Neural progenitor cell (in vitro differentiated cells): ENCODE measurements around the gene COPRS. TPM values are rescaled to one million over a fixed set of nuclear protein-coding genes. Genes with fewer than 3 reads are reported as not detected.

Source experiments
- DNase-seq: peaks from one replicate; pipeline ENCODE4 v3.0.0-alpha.2; 2016; ENCODE audit warnings: low spot score
- H2AFZ ChIP-seq: fragments of 200-600 bp; sonication (generic); replicated peaks from 2 replicates; pipeline ENCODE4 v1.6.1; 2016; ENCODE audit warnings: antibody characterized with exemption
- H3F3A ChIP-seq: fragments of 200-600 bp; sonication (generic); 2 replicates; pipeline ENCODE4 v1.6.1; 2016; ENCODE audit warnings: antibody characterized with exemption, low read depth
- H3K27ac ChIP-seq: fragments of 200-600 bp; sonication (generic); 2 replicates; pipeline ENCODE4 v1.5.1; 2016; ENCODE audit warnings: mild to moderate bottlenecking
- H3K27me3 ChIP-seq: fragments of 200-600 bp; sonication (generic); 2 replicates; pipeline ENCODE4 v1.6.1; 2016; ENCODE audit warnings: mild to moderate bottlenecking, moderate library complexity
- H3K36me3 ChIP-seq: fragments of 200-600 bp; sonication (generic); 2 replicates; pipeline ENCODE4 v1.5.1; 2016
- H3K4me1 ChIP-seq: fragments of 200-600 bp; sonication (generic); 2 replicates; pipeline ENCODE4 v1.6.1; 2016; ENCODE audit warnings: mixed run types
- H3K4me2 ChIP-seq: fragments of 200-600 bp; sonication (generic); 2 replicates; pipeline ENCODE4 v1.6.1; 2016
- H3K4me3 ChIP-seq: fragments of 200-600 bp; sonication (generic); 2 replicates; pipeline ENCODE4 v1.5.1; 2016
- H3K79me2 ChIP-seq: fragments of 200-600 bp; sonication (generic); 2 replicates; pipeline ENCODE4 v1.6.1; 2016; ENCODE audit warnings: low read depth
- H3K9ac ChIP-seq: fragments of 200-600 bp; sonication (generic); 2 replicates; pipeline ENCODE4 v1.6.1; 2016
- H3K9me3 ChIP-seq: fragments of 200-600 bp; sonication (generic); 2 replicates; pipeline ENCODE4 v1.5.1; 2016; ENCODE audit warnings: low read depth
- H4K20me1 ChIP-seq: fragments of 200-600 bp; sonication (generic); 2 replicates; pipeline ENCODE4 v1.6.1; 2016; ENCODE audit warnings: low read depth
- H3K27ac Mint-ChIP-seq: 3 replicates; pipeline ENCODE4 v1.8.0; 2021; ENCODE audit warnings: mixed read lengths
- H3K27me3 Mint-ChIP-seq: 2 replicates; pipeline ENCODE4 v1.8.0; 2022; ENCODE audit warnings: low read depth, mild to moderate bottlenecking, inconsistent platforms, moderate library complexity, mixed read lengths; ENCODE audit not compliant: insufficient read depth
- H3K36me3 Mint-ChIP-seq: 3 replicates; pipeline ENCODE4 v1.8.0; 2021; ENCODE audit warnings: mixed read lengths
- H3K4me1 Mint-ChIP-seq: 3 replicates; pipeline ENCODE4 v1.8.0; 2021; ENCODE audit warnings: mixed read lengths
- H3K4me3 Mint-ChIP-seq: 3 replicates; pipeline ENCODE4 v1.8.0; 2021; ENCODE audit warnings: mild to moderate bottlenecking, moderate library complexity, mixed read lengths
- H3K9me3 Mint-ChIP-seq: 3 replicates; pipeline ENCODE4 v1.8.0; 2020; ENCODE audit warnings: mixed read lengths
- EZH2 ChIP-seq: fragments of 200-600 bp; sonication (generic); IDR thresholded peaks from 2 replicates; pipeline ENCODE4 v1.6.1; 2017; ENCODE audit warnings: antibody characterized with exemption, mild to moderate bottlenecking, moderate library complexity
- EZH2phosphoT487 ChIP-seq: fragments of 200-600 bp; sonication (generic); IDR thresholded peaks from 2 replicates; pipeline ENCODE4 v1.6.1; 2017; ENCODE audit warnings: antibody characterized with exemption
- total RNA-seq: library from RNA; depleted of rRNA; stranded (reverse); fragments of >200 nt; gene quantifications from 2 replicates; pipeline ENCODE4 v1.2.3, GENCODE V29; 2015; ENCODE audit warnings: low replicate concordance
- TF ChIP-seq, protein P1 (sequence below): fragments of 200-600 bp; sonication (generic); IDR thresholded peaks from 2 replicates; pipeline ENCODE4 v1.5.1; 2017; ENCODE audit warnings: antibody characterized with exemption, mild to moderate bottlenecking

COPRS gene, protein sequence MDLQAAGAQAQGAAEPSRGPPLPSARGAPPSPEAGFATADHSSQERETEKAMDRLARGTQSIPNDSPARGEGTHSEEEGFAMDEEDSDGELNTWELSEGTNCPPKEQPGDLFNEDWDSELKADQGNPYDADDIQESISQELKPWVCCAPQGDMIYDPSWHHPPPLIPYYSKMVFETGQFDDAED
- total RNA-seq = 37.9 and 51.3 TPM in 2 replicates

DNA sequence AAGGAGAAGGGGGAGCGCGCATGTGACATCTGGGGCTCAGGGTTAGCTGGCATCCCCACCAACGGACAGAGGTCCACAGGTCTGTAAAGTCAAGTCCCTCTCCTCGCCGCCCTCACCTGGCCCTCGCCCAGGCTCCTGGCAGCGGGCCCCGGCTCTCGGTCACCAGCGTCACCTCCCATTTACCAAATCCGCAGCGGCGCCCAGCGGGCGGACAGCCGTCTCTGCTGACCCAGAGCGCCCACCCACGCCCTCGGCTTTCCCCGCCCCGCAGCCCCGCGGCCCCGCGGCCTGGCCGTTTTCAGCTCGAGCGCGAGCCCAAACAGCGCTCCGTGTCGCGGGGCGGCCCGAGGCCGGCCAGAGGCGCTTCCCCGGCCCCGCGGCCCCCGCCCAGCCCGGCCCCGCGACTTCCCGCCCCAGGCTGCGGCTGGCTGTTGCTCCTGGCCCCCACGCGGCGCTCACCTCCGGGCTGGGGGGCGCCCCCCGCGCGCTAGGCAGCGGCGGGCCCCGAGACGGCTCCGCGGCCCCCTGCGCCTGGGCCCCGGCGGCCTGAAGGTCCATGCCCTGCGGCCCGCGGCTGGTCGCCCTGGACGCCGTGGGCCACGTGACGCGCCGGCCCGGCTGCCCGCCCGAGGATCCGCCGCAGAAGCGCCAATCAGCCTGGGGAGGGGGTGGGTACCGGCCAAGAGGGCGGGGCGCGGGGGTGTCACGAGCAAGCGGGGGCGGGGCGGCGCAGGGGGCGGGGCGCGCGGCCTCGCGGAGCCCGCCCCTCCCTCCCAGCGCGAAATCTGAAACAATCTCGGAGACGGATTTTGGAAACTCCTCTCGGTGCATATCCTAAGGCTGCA lies at the start of gene COPRS:
TSS of gene COPRS (minus strand) at position 603 of the 845 bp plus-strand sequence. CDS start at position 558, 45 bp downstream.
- Histone ChIP-seq H3K4me1 (no peaks in the 10 kb centered on the region), H2AFZ (no peak within 1 kb of the TSS), H3K27me3 (peaks cover 6% of the 10 kb centered on the region), H3K36me3 (no peaks in the 10 kb centered on the region), H3K4me2 (peak within 1 kb of the TSS; percentile 79), H3K4me3 (peak within 1 kb of the TSS; percentile 69), H4K20me1 (peaks cover 23% of the 10 kb centered on the region), H3K9me3 (no peaks in the 10 kb centered on the region), H3K9ac (no peak within 1 kb of the TSS), H3K79me2 (peaks cover 6% of the 10 kb centered on the region), H3K27ac (no peak within 1 kb of the TSS), H3F3A (peaks cover 25% of the 10 kb centered on the region)
- peak; percentile 96 for DNase-seq
- Mint-ChIP-seq H3K4me1 (peaks cover 23% of the 10 kb centered on the region), H3K9me3 (no peaks in the 10 kb centered on the region), H3K4me3 (peak within 1 kb of the TSS; percentile 90), H3K36me3 (peaks cover 11% of the 10 kb centered on the region), H3K27ac (no peak within 1 kb of the TSS), H3K27me3 (no peaks in the 10 kb centered on the region)
- TF ChIP-seq EZH2phosphoT487 (no peak), EZH2 (no peak)
- TF ChIP-seq, protein P1, sequence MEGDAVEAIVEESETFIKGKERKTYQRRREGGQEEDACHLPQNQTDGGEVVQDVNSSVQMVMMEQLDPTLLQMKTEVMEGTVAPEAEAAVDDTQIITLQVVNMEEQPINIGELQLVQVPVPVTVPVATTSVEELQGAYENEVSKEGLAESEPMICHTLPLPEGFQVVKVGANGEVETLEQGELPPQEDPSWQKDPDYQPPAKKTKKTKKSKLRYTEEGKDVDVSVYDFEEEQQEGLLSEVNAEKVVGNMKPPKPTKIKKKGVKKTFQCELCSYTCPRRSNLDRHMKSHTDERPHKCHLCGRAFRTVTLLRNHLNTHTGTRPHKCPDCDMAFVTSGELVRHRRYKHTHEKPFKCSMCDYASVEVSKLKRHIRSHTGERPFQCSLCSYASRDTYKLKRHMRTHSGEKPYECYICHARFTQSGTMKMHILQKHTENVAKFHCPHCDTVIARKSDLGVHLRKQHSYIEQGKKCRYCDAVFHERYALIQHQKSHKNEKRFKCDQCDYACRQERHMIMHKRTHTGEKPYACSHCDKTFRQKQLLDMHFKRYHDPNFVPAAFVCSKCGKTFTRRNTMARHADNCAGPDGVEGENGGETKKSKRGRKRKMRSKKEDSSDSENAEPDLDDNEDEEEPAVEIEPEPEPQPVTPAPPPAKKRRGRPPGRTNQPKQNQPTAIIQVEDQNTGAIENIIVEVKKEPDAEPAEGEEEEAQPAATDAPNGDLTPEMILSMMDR = no peak

GRCh38 chr17:31908386-31908785 lies 49.3 kb upstream of the COPRS start:
- H3K4me3 ChIP-seq = no peak overlapping the region
- no peaks in the 10 kb centered on the region for H4K20me1 ChIP-seq
- Mint-ChIP-seq H3K9me3 (no peaks in the 10 kb centered on the region), H3K27me3 (peaks cover 5% of the 10 kb centered on the region), H3K4me3 (no peak overlapping the region), H3K4me1 (peaks cover 16% of the 10 kb centered on the region), H3K27ac (no peak overlapping the region), H3K36me3 (no peaks in the 10 kb centered on the region)
- H3K27me3 ChIP-seq = no peaks in the 10 kb centered on the region
- H3K36me3 ChIP-seq = no peaks in the 10 kb centered on the region
- H3K79me2 ChIP-seq = no peaks in the 10 kb centered on the region
- no peaks in the 10 kb centered on the region for H3K9me3 ChIP-seq
- no peak for DNase-seq
- no peak overlapping the region for H2AFZ ChIP-seq
- H3F3A ChIP-seq = no peaks in the 10 kb centered on the region
- no peak overlapping the region for H3K9ac ChIP-seq
- no peaks in the 10 kb centered on the region for H3K4me1 ChIP-seq
- H3K27ac ChIP-seq = no peak overlapping the region
- no peak overlapping the region for H3K4me2 ChIP-seq
- TF ChIP-seq, protein P1 = no peak
- TF ChIP-seq EZH2 (no peak), EZH2phosphoT487 (no peak)

GRCh38 chr17:31907342-31907962 lies 48.4 kb upstream of the COPRS start:
- no peak for DNase-seq
- no peak overlapping the region for H3K4me2 ChIP-seq

More at GRCh38 chr17:31907342-31907962, 48.4 kb upstream of the COPRS start:
- no peaks in the 10 kb centered on the region for H3K9me3 ChIP-seq
- H3K27me3 ChIP-seq = no peaks in the 10 kb centered on the region
- no peaks in the 10 kb centered on the region for H3K36me3 Mint-ChIP-seq
- no peak overlapping the region for H3K4me3 ChIP-seq
- no peak overlapping the region for H3K4me3 Mint-ChIP-seq
- H3K79me2 ChIP-seq = no peaks in the 10 kb centered on the region
- no peaks in the 10 kb centered on the region for H3F3A ChIP-seq
- no peak overlapping the region for H3K27ac ChIP-seq
- TF ChIP-seq, protein P1 = no peak
- TF ChIP-seq EZH2 = no peak
- TF ChIP-seq EZH2phosphoT487 = no peak
- peaks cover 16% of the 10 kb centered on the region for H3K4me1 Mint-ChIP-seq
- no peaks in the 10 kb centered on the region for H4K20me1 ChIP-seq
- no peak overlapping the region for H3K27ac Mint-ChIP-seq
- no peak overlapping the region for H2AFZ ChIP-seq
- no peaks in the 10 kb centered on the region for H3K4me1 ChIP-seq
- H3K27me3 Mint-ChIP-seq = peaks cover 5% of the 10 kb centered on the region
- no peaks in the 10 kb centered on the region for H3K36me3 ChIP-seq
- no peaks in the 10 kb centered on the region for H3K9me3 Mint-ChIP-seq
- no peak overlapping the region for H3K9ac ChIP-seq
